HEK293T (cell line): Measurements from ENCODE around the gene SPRR5.

Source experiments
- CTCF ChIA-PET: fragments of 350-600 bp; formaldehyde crosslinking; extraction: SDS; loops from one replicate; lab custom pipeline; 2021; ENCODE audit warnings: antibody characterized with exemption, inconsistent platforms; lab: Yijun Ruan, JAX
- POLR2A ChIA-PET: fragments of 350-600 bp; formaldehyde crosslinking; extraction: SDS; loops from one replicate; lab custom pipeline; 2020; ENCODE audit warnings: antibody characterized with exemption, inconsistent platforms; lab: Yijun Ruan, JAX
- DNase-seq: peaks from one replicate; pipeline ENCODE4 v3.0.0; 2012; ENCODE audit warnings: mixed read lengths; ENCODE audit errors: extremely low spot score
- ARNT ChIP-seq: fragments of 450-650 bp; IDR thresholded peaks from 2 replicates; pipeline ENCODE4 v1.6.1; 2017; ENCODE audit warnings: mild to moderate bottlenecking
- BHLHE40 ChIP-seq: fragments of 450-650 bp; IDR thresholded peaks from 2 replicates; pipeline ENCODE4 v1.6.1; 2016; ENCODE audit warnings: mild to moderate bottlenecking, moderate library complexity, borderline replicate concordance
- CTBP1 ChIP-seq: fragments of 450-650 bp; IDR thresholded peaks from 2 replicates; pipeline ENCODE4 v1.6.1; 2016; ENCODE audit warnings: borderline replicate concordance
- ELF4 ChIP-seq: fragments of 450-650 bp; IDR thresholded peaks from 2 replicates; pipeline ENCODE4 v1.6.1; 2017; ENCODE audit warnings: antibody characterized with exemption
- FOXA1 ChIP-seq: fragments of 450-650 bp; IDR thresholded peaks from 2 replicates; pipeline ENCODE4 v1.6.1; 2016; ENCODE audit warnings: mild to moderate bottlenecking
- FOXK2 ChIP-seq: fragments of 450-650 bp; IDR thresholded peaks from 2 replicates; pipeline ENCODE4 v1.6.1; 2016; ENCODE audit warnings: mild to moderate bottlenecking
- FOXM1 ChIP-seq: fragments of 450-650 bp; IDR thresholded peaks from 2 replicates; pipeline ENCODE4 v1.6.1; 2017; ENCODE audit warnings: mild to moderate bottlenecking, borderline replicate concordance
- HDGF ChIP-seq: fragments of 450-650 bp; IDR thresholded peaks from 2 replicates; pipeline ENCODE4 v1.6.1; 2017; ENCODE audit warnings: antibody characterized with exemption, borderline replicate concordance
- L3MBTL2 ChIP-seq: fragments of 450-650 bp; conservative IDR thresholded peaks from 2 replicates; pipeline ENCODE4 v1.6.1; 2016; ENCODE audit warnings: mild to moderate bottlenecking
- LEF1 ChIP-seq: fragments of 450-650 bp; IDR thresholded peaks from 2 replicates; pipeline ENCODE4 v1.6.1; 2017; ENCODE audit warnings: mild to moderate bottlenecking, borderline replicate concordance
- NFRKB ChIP-seq: fragments of 450-650 bp; IDR thresholded peaks from 2 replicates; pipeline ENCODE4 v1.6.1; 2016; ENCODE audit warnings: mild to moderate bottlenecking, moderate library complexity
- SP1 ChIP-seq: fragments of 450-650 bp; IDR thresholded peaks from 2 replicates; pipeline ENCODE4 v1.6.1; 2017
- SUZ12 ChIP-seq: fragments of 450-650 bp; IDR thresholded peaks from 2 replicates; pipeline ENCODE4 v1.6.1; 2016; ENCODE audit warnings: mild to moderate bottlenecking
- TARDBP ChIP-seq: fragments of 450-650 bp; IDR thresholded peaks from 2 replicates; pipeline ENCODE4 v1.6.1; 2016
- ZNF384 ChIP-seq: fragments of 450-650 bp; IDR thresholded peaks from 2 replicates; pipeline ENCODE4 v1.6.1; 2016
- TF ChIP-seq, protein P1 (sequence below): fragments of 450-650 bp; IDR thresholded peaks from 2 replicates; pipeline ENCODE4 v1.6.1; 2016

The SPRR5 gene

DNA sequence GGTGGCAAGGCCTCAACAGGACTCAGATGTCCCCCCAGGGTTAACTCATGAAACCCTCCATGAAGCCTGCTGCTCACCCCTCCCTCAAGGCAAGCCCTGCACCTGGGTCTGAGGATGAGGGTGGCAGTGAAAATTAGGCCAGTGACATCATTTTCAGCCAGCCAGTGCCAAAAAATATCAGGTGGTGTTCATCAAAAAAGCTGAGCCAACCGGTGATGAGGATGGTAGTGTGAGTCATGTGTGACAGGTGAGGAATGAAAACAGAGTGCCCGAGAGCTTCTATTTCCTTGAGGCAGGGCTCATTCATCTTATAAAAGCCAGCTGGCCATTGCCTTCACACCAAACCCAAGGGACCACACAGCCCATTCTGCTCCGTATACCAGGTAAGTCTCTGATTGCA, 36.7 kb downstream of the SPRR5 start, which contains the start of gene SPRR1A:
TSS of gene SPRR1A (plus strand) at position 339 of the 400 bp plus-strand sequence. CDS start 1,150 bp downstream, outside the sequence.
- TF ChIP-seq ARNT (no peak), FOXM1 (no peak), SUZ12 (no peak), BHLHE40 (no peak), FOXA1 (no peak), L3MBTL2 (no peak), ELF4 (no peak)
- CTCF ChIA-PET = no interaction called here
- DNase-seq = no peak
- POLR2A ChIA-PET = no interaction called here

DNA sequence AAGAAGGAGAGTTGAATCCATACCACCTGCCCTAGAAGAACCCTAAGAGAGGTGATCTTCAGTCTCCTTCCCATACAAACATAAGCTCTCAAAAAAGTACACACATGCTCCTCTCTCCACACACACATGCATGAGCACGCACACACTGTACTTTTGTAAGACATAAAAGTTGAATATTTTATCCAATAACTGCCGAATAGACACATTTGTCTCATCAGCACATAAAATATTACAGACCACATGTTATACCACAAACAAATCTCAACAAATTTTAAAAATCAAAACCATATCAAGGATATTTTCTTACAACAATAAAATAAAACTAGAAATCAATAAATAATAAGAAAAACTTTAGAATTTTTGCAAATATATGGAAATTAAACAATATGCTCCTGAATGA, 39.6 kb downstream of the SPRR5 start:
- ChIA-PET CTCF (no interaction called here), POLR2A (no interaction called here)
- no peak for TF ChIP-seq HDGF
- no peak for TF ChIP-seq FOXM1
- no peak for TF ChIP-seq SUZ12
- TF ChIP-seq FOXA1 = no peak
- TF ChIP-seq LEF1 = no peak
- no peak for TF ChIP-seq ARNT
- no peak for TF ChIP-seq SP1
- TF ChIP-seq, protein P1, sequence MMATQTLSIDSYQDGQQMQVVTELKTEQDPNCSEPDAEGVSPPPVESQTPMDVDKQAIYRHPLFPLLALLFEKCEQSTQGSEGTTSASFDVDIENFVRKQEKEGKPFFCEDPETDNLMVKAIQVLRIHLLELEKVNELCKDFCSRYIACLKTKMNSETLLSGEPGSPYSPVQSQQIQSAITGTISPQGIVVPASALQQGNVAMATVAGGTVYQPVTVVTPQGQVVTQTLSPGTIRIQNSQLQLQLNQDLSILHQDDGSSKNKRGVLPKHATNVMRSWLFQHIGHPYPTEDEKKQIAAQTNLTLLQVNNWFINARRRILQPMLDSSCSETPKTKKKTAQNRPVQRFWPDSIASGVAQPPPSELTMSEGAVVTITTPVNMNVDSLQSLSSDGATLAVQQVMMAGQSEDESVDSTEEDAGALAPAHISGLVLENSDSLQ = no peak
- TF ChIP-seq BHLHE40 = no peak
- TF ChIP-seq CTBP1 = no peak
- no peak for TF ChIP-seq ELF4
- TF ChIP-seq TARDBP = no peak
- no peak for DNase-seq

DNA sequence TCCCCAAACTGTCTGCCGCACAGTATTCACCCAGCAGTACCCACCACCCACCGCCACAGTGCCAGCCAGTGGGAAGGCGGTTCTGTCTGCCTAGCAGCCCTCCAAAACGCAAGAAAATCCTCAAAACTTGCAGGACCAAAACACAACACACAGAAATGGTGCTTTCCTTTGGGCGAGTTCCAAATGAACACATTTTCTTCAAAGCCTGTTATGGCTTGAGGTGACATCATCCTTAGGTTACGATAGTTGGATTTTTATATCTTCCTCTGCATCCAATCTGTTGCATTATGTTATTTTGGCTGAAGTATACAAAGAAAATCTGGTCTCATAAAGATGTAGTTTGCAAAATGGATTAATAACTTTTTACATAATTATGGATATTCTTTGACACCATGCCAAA, 46.2 kb downstream of the SPRR5 start:
- no peak for TF ChIP-seq HDGF
- ChIA-PET POLR2A (no interaction called here), CTCF (no interaction called here)
- no peak for DNase-seq

DNA sequence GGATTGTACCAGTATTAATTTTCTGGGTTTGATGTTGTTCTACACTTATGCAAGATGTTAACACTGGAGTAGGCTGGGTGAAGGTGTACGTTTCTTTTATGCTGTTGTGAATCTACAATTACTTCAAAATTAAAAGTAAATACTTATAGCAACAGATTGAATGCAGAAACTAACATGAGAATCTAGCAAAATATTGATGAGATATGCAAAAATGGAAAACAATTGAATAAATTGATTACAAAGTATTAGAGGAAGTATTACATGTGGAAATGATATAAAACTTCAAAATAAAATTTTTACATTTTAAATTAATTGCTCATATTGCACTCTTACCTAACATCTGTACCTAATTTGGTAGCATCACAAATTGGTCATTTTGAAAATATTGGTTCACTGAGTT, 48.8 kb downstream of the SPRR5 start:
- POLR2A ChIA-PET = no interaction called here

DNA sequence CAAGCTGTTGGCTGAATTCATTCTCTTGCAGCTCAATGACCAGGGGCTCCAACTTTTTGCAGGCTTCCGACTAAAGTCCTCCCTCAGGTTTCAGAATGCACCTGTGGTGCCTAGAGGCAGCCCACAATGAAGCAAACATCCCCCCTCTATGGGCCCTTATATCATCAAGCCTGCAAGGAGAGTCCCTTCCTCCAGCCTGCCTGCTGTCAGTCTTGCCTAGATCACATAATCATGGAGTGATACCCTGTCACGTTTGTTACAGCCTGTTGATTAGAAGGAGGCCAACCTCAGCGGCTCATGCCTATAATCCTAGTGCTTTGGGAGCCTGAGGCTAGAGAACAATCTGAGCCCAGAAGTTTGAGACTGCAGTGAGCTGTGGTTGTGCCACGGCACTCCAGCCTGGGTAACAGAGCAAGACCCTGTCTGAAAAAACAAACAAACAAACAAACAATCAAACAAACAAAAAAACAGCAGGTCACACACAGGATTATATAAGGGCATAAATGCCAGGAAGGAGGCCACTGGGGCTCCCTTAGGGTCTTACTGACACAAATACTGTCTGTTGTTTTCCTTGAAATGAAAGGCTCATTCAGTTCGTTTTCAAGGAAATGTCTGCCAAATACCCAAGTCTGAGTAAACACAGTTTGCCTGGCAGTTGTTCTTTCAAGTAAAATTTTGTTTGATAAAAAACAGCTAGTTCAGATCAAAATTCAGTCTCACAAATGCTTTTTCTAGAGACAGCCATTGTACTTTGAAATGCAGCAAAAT, 49.8 kb downstream of the SPRR5 start:
- TF ChIP-seq BHLHE40 = no peak
- no peak for TF ChIP-seq ZNF384
- TF ChIP-seq SP1 = no peak
- TF ChIP-seq TARDBP = no peak
- no peak for TF ChIP-seq CTBP1
- no peak for TF ChIP-seq HDGF
- TF ChIP-seq, protein P1 = no peak
- DNase-seq = no peak
- ChIA-PET POLR2A (no interaction called here), CTCF (no interaction called here)

More for the DNA sequence above, 48.8 kb downstream of the SPRR5 start:
- DNase-seq = no peak
- CTCF ChIA-PET = no interaction called here
- TF ChIP-seq ZNF384 (no peak), FOXM1 (no peak), CTBP1 (no peak), SP1 (no peak), ELF4 (no peak), ARNT (no peak), NFRKB (no peak), L3MBTL2 (no peak), HDGF (no peak), LEF1 (no peak), FOXK2 (no peak), SUZ12 (no peak), TARDBP (no peak), BHLHE40 (no peak), FOXA1 (no peak)
- TF ChIP-seq, protein P1 = no peak

DNA sequence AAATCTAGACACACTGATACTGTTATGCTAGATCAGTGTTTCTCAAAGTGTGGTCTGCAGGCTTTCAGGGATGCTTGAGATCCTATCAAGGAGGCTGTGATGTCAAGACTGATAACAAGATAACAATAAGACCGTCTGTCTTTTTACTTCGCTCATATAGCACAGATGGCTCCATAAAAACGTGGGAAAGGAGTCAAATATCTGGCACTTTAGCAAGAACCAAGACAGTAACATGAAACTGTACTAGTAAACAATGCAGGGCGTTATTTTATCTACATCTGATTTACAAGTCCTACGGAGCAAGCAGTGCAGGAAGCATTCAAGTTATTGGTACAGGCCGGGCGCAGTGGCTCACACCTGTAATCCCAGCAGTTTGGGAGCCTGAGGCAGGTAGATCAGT, 50.9 kb downstream of the SPRR5 start:
- ChIA-PET POLR2A (no interaction called here), CTCF (no interaction called here)
- no peak for DNase-seq
- no peak for TF ChIP-seq CTBP1
- no peak for TF ChIP-seq SUZ12
- no peak for TF ChIP-seq BHLHE40
- TF ChIP-seq FOXK2 = no peak
- TF ChIP-seq, protein P1 = no peak
- TF ChIP-seq FOXA1 = no peak
- no peak for TF ChIP-seq L3MBTL2
- no peak for TF ChIP-seq TARDBP
- no peak for TF ChIP-seq HDGF
- no peak for TF ChIP-seq LEF1
- no peak for TF ChIP-seq ZNF384
- TF ChIP-seq NFRKB = no peak
- no peak for TF ChIP-seq SP1
- no peak for TF ChIP-seq ELF4
- TF ChIP-seq ARNT = no peak
- no peak for TF ChIP-seq FOXM1
